HEK293 (cell line): ENCODE data around the gene JAZF1.

ENCODE experiments used
- GLI4 ChIP-seq: fragments of 450-650 bp; formaldehyde crosslinking; IDR thresholded peaks from 2 replicates; pipeline ENCODE4 v1.5.1; 2016; ENCODE audit warnings: missing biosample characterization, missing genetic modification characterization
- KLF16 ChIP-seq: fragments of 450-650 bp; formaldehyde crosslinking; IDR thresholded peaks from 2 replicates; pipeline ENCODE4 v1.5.1; 2017; ENCODE audit warnings: missing biosample characterization, missing genetic modification characterization
- KLF9 ChIP-seq: fragments of 450-650 bp; formaldehyde crosslinking; IDR thresholded peaks from 2 replicates; pipeline ENCODE4 v1.5.1; 2016; ENCODE audit warnings: missing biosample characterization, missing genetic modification characterization, low read depth
- SCRT2 ChIP-seq: fragments of 450-650 bp; formaldehyde crosslinking; IDR thresholded peaks from 2 replicates; pipeline ENCODE4 v1.5.1; 2016; ENCODE audit warnings: missing biosample characterization, missing genetic modification characterization
- TCF7L2 ChIP-seq: IDR thresholded peaks from 2 replicates; pipeline ENCODE4 v1.6.1; 2011; ENCODE audit warnings: low read depth, mild to moderate bottlenecking, inconsistent platforms, low read length, moderate library complexity, borderline replicate concordance
- TRIM28 ChIP-seq: IDR thresholded peaks from 2 replicates; pipeline ENCODE4 v1.6.1; 2011; ENCODE audit warnings: low read length, control low read depth, borderline replicate concordance
- ZBTB8A ChIP-seq: fragments of 450-650 bp; formaldehyde crosslinking; IDR thresholded peaks from 2 replicates; pipeline ENCODE4 v1.5.1; 2016; ENCODE audit warnings: missing biosample characterization, missing genetic modification characterization
- ZFHX2 ChIP-seq: fragments of 450-650 bp; formaldehyde crosslinking; conservative IDR thresholded peaks from 2 replicates; pipeline ENCODE4 v1.5.1; 2016; ENCODE audit warnings: missing biosample characterization, missing genetic modification characterization
- ZFP37 ChIP-seq: fragments of 450-650 bp; formaldehyde crosslinking; IDR thresholded peaks from 2 replicates; pipeline ENCODE4 v1.5.1; 2016; ENCODE audit warnings: missing biosample characterization, missing genetic modification characterization
- ZIC2 ChIP-seq: fragments of 450-650 bp; formaldehyde crosslinking; IDR thresholded peaks from 2 replicates; pipeline ENCODE4 v1.5.1; 2016; ENCODE audit warnings: missing biosample characterization, missing genetic modification characterization
- ZNF114 ChIP-seq: fragments of 450-650 bp; formaldehyde crosslinking; IDR thresholded peaks from 2 replicates; pipeline ENCODE4 v1.5.0; 2017; ENCODE audit warnings: missing biosample characterization, missing genetic modification characterization
- ZNF214 ChIP-seq: fragments of 450-650 bp; formaldehyde crosslinking; IDR thresholded peaks from 2 replicates; pipeline ENCODE4 v1.5.1; 2017; ENCODE audit warnings: missing biosample characterization, mild to moderate bottlenecking, missing genetic modification characterization, borderline replicate concordance
- ZNF239 ChIP-seq: fragments of 450-650 bp; formaldehyde crosslinking; IDR thresholded peaks from 2 replicates; pipeline ENCODE4 v1.5.1; 2016; ENCODE audit warnings: missing biosample characterization, missing genetic modification characterization
- ZNF248 ChIP-seq: fragments of 450-650 bp; formaldehyde crosslinking; IDR thresholded peaks from 2 replicates; pipeline ENCODE4 v1.5.1; 2017; ENCODE audit warnings: missing biosample characterization, missing genetic modification characterization
- ZNF335 ChIP-seq: fragments of 450-650 bp; formaldehyde crosslinking; conservative IDR thresholded peaks from 2 replicates; pipeline ENCODE4 v1.5.1; 2016; ENCODE audit warnings: missing biosample characterization, missing genetic modification characterization
- ZNF350 ChIP-seq: fragments of 450-650 bp; formaldehyde crosslinking; IDR thresholded peaks from 2 replicates; pipeline ENCODE4 v1.5.0; 2017; ENCODE audit warnings: missing biosample characterization, mild to moderate bottlenecking, missing genetic modification characterization
- ZNF433 ChIP-seq: fragments of 450-650 bp; formaldehyde crosslinking; IDR thresholded peaks from 2 replicates; pipeline ENCODE4 v1.5.1; 2016; ENCODE audit warnings: missing biosample characterization, missing genetic modification characterization, low read depth
- ZNF473 ChIP-seq: fragments of 450-650 bp; formaldehyde crosslinking; IDR thresholded peaks from 2 replicates; pipeline ENCODE4 v1.5.1; 2017; ENCODE audit warnings: missing biosample characterization, missing genetic modification characterization
- ZNF548 ChIP-seq: fragments of 450-650 bp; formaldehyde crosslinking; IDR thresholded peaks from 2 replicates; pipeline ENCODE4 v1.5.1; 2016; ENCODE audit warnings: missing biosample characterization, missing genetic modification characterization
- ZNF600 ChIP-seq: fragments of 450-650 bp; formaldehyde crosslinking; IDR thresholded peaks from 2 replicates; pipeline ENCODE4 v1.5.1; 2016; ENCODE audit warnings: missing biosample characterization, missing genetic modification characterization
- ZNF623 ChIP-seq: fragments of 450-650 bp; formaldehyde crosslinking; IDR thresholded peaks from 2 replicates; pipeline ENCODE4 v1.5.1; 2016; ENCODE audit warnings: missing biosample characterization, missing genetic modification characterization
- ZNF658 ChIP-seq: fragments of 450-650 bp; formaldehyde crosslinking; IDR thresholded peaks from 2 replicates; pipeline ENCODE4; 2016; ENCODE audit warnings: missing biosample characterization, missing genetic modification characterization
- ZNF670 ChIP-seq: fragments of 450-650 bp; formaldehyde crosslinking; IDR thresholded peaks from 2 replicates; pipeline ENCODE4 v1.5.1; 2016; ENCODE audit warnings: missing biosample characterization, missing genetic modification characterization, low read depth
- ZNF707 ChIP-seq: fragments of 450-650 bp; formaldehyde crosslinking; IDR thresholded peaks from 2 replicates; pipeline ENCODE4 v1.5.1; 2016; ENCODE audit warnings: missing biosample characterization, missing genetic modification characterization
- TF ChIP-seq, protein P1 (sequence below): fragments of 450-650 bp; IDR thresholded peaks from 2 replicates; pipeline ENCODE4 v1.5.1; 2018; ENCODE audit warnings: missing biosample characterization, missing genetic modification characterization
- TF ChIP-seq, protein P2 (sequence below): fragments of 450-650 bp; formaldehyde crosslinking; IDR thresholded peaks from 2 replicates; pipeline ENCODE4 v1.5.1; 2016; ENCODE audit warnings: missing biosample characterization, missing genetic modification characterization
- TF ChIP-seq, protein P3 (sequence below): fragments of 450-650 bp; formaldehyde crosslinking; IDR thresholded peaks from 2 replicates; pipeline ENCODE4 v1.5.1; 2016; ENCODE audit warnings: missing biosample characterization, missing genetic modification characterization
- TF ChIP-seq, protein P4 (sequence below): fragments of 450-650 bp; formaldehyde crosslinking; IDR thresholded peaks from 2 replicates; pipeline ENCODE4 v1.5.1; 2016; ENCODE audit warnings: missing biosample characterization, missing genetic modification characterization
- TF ChIP-seq, protein P5 (sequence below): fragments of 450-650 bp; formaldehyde crosslinking; optimal IDR thresholded peaks from 2 replicates; pipeline ENCODE3; 2016; ENCODE audit warnings: missing biosample characterization, mild to moderate bottlenecking, missing genetic modification characterization
- TF ChIP-seq, protein P6 (sequence below): fragments of 450-650 bp; formaldehyde crosslinking; IDR thresholded peaks from 2 replicates; pipeline ENCODE4 v1.5.1; 2016; ENCODE audit warnings: missing biosample characterization, missing genetic modification characterization
- TF ChIP-seq, protein P7 (sequence below): fragments of 450-650 bp; formaldehyde crosslinking; IDR thresholded peaks from 2 replicates; pipeline ENCODE4 v1.5.1; 2016; ENCODE audit warnings: missing biosample characterization, missing genetic modification characterization

The JAZF1 gene

DNA sequence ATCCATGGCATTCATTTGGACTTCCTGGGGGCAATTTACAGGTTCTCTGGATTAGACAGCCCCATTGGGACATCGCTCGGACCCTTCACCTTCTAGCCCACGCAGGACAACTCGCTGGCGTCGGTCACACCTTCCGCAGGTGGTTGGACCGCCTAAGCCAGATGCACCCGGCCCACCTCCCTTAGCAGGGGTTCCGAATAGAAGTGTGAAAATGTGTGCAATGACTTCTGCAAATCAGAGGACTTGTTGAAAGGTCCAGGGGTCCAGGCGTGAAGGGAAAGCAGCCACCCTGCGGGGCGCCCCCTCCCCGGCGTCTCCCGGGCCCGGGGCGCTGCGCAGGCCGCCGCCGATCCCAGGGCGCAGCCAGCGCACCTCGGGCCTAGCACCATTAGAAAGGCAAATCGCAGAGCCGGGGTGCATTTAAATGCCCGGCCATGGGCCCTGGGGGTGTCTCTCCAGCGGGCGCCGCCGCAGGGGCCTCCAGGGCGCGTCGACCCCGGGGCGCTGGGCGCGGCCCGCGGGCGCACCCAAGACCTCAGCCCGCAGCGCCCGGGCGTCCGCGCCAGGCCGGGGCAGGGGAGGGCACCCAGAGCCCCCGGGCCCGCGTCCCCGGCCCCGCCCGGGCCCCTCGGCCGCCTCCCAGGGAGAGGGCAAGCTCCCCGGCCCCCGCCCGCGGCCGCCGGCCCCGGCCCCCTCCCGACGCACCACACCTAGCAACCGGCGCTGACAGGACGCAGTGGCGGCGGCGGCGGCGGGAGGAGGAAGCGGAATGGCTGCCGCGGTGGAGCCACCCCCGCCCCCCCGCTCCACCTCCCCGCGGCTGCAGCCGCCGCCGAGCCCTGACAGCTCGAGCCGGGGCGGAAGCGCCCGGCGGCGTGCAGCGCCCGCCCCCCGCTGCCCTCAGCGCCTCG, 1.2 kb downstream of the JAZF1 start (continued):
- no peak for TF ChIP-seq ZNF670 (tag by site-specific recombination)
- TF ChIP-seq ZNF335 = peak; percentile 65
- no peak for TF ChIP-seq ZNF248 (tag by site-specific recombination)
- TF ChIP-seq, protein P1, sequence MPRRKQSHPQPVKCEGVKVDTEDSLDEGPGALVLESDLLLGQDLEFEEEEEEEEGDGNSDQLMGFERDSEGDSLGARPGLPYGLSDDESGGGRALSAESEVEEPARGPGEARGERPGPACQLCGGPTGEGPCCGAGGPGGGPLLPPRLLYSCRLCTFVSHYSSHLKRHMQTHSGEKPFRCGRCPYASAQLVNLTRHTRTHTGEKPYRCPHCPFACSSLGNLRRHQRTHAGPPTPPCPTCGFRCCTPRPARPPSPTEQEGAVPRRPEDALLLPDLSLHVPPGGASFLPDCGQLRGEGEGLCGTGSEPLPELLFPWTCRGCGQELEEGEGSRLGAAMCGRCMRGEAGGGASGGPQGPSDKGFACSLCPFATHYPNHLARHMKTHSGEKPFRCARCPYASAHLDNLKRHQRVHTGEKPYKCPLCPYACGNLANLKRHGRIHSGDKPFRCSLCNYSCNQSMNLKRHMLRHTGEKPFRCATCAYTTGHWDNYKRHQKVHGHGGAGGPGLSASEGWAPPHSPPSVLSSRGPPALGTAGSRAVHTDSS (tag by site-specific recombination) = no peak
- TF ChIP-seq ZNF214 (tag by site-specific recombination) = no peak
- TF ChIP-seq, protein P2, sequence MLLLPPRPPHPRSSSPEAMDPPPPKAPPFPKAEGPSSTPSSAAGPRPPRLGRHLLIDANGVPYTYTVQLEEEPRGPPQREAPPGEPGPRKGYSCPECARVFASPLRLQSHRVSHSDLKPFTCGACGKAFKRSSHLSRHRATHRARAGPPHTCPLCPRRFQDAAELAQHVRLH (tag by site-specific recombination) = no peak
- TF ChIP-seq ZNF623 (tag by site-specific recombination) = no peak
- TF ChIP-seq ZNF658 (tag by site-specific recombination) = no peak
- TF ChIP-seq, protein P3, sequence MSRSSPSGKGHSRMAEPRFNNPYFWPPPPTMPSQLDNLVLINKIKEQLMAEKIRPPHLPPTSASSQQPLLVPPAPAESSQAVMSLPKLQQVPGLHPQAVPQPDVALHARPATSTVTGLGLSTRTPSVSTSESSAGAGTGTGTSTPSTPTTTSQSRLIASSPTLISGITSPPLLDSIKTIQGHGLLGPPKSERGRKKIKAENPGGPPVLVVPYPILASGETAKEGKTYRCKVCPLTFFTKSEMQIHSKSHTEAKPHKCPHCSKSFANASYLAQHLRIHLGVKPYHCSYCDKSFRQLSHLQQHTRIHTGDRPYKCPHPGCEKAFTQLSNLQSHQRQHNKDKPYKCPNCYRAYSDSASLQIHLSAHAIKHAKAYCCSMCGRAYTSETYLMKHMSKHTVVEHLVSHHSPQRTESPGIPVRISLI (tag by site-specific recombination) = no peak
- no peak for TF ChIP-seq ZFP37 (tag by site-specific recombination)
- TF ChIP-seq ZNF600 (tag by site-specific recombination) = no peak
- no peak for TF ChIP-seq ZNF239
- TF ChIP-seq ZBTB8A = peak; percentile 80
- TF ChIP-seq ZIC2 (tag by site-specific recombination) = peak; percentile 59
- TF ChIP-seq GLI4 (tag by site-specific recombination) = no peak
- TF ChIP-seq ZNF707 (tag by site-specific recombination) = no peak
- TF ChIP-seq TRIM28 = no peak
- TF ChIP-seq ZFHX2 (tag by site-specific recombination) = 0 out of 2 replicates have a peak, but pooled peaks have one; percentile 13
- no peak for TF ChIP-seq ZNF114 (tag by site-specific recombination)
- TF ChIP-seq, protein P4, sequence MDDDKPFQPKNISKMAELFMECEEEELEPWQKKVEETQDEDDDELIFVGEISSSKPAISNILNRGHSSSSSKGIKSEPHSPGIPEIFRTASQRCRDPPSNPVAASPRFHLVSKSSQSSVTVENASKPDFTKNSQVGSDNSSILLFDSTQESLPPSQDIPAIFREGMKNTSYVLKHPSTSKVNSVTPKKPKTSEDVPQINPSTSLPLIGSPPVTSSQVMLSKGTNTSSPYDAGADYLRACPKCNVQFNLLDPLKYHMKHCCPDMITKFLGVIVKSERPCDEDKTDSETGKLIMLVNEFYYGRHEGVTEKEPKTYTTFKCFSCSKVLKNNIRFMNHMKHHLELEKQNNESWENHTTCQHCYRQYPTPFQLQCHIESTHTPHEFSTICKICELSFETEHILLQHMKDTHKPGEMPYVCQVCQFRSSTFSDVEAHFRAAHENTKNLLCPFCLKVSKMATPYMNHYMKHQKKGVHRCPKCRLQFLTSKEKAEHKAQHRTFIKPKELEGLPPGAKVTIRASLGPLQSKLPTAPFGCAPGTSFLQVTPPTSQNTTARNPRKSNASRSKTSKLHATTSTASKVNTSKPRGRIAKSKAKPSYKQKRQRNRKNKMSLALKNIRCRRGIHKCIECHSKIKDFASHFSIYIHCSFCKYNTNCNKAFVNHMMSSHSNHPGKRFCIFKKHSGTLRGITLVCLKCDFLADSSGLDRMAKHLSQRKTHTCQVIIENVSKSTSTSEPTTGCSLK (tag by site-specific recombination) = no peak
- TF ChIP-seq KLF16 (tag by site-specific recombination) = no peak
- TF ChIP-seq, protein P5, sequence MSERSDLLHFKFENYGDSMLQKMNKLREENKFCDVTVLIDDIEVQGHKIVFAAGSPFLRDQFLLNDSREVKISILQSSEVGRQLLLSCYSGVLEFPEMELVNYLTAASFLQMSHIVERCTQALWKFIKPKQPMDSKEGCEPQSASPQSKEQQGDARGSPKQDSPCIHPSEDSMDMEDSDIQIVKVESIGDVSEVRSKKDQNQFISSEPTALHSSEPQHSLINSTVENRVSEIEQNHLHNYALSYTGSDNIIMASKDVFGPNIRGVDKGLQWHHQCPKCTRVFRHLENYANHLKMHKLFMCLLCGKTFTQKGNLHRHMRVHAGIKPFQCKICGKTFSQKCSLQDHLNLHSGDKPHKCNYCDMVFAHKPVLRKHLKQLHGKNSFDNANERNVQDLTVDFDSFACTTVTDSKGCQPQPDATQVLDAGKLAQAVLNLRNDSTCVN (tag by site-specific recombination) = peak; percentile 24
- TF ChIP-seq ZNF433 (tag by site-specific recombination) = no peak
- no peak for TF ChIP-seq ZNF548
- TF ChIP-seq SCRT2 = peak; percentile 78
- no peak for TF ChIP-seq KLF9 (tag by site-specific recombination)
- TF ChIP-seq, protein P6, sequence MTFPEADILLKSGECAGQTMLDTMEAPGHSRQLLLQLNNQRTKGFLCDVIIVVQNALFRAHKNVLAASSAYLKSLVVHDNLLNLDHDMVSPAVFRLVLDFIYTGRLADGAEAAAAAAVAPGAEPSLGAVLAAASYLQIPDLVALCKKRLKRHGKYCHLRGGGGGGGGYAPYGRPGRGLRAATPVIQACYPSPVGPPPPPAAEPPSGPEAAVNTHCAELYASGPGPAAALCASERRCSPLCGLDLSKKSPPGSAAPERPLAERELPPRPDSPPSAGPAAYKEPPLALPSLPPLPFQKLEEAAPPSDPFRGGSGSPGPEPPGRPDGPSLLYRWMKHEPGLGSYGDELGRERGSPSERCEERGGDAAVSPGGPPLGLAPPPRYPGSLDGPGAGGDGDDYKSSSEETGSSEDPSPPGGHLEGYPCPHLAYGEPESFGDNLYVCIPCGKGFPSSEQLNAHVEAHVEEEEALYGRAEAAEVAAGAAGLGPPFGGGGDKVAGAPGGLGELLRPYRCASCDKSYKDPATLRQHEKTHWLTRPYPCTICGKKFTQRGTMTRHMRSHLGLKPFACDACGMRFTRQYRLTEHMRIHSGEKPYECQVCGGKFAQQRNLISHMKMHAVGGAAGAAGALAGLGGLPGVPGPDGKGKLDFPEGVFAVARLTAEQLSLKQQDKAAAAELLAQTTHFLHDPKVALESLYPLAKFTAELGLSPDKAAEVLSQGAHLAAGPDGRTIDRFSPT (tag by site-specific recombination) = no peak
- TF ChIP-seq TCF7L2 = no peak
- TF ChIP-seq ZNF350 (tag by site-specific recombination) = no peak
- TF ChIP-seq, protein P7, sequence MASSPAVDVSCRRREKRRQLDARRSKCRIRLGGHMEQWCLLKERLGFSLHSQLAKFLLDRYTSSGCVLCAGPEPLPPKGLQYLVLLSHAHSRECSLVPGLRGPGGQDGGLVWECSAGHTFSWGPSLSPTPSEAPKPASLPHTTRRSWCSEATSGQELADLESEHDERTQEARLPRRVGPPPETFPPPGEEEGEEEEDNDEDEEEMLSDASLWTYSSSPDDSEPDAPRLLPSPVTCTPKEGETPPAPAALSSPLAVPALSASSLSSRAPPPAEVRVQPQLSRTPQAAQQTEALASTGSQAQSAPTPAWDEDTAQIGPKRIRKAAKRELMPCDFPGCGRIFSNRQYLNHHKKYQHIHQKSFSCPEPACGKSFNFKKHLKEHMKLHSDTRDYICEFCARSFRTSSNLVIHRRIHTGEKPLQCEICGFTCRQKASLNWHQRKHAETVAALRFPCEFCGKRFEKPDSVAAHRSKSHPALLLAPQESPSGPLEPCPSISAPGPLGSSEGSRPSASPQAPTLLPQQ = no peak
- TF ChIP-seq ZNF473 = no peak
